Transverse colon (tissue), 4 donors: Measurements from ENCODE around the gene EDN2.

Source experiments
- CTCF ChIP-seq, 5 experiments: fragments of 200-600 bp in 3 of 5; fragments of 450-650 bp in 2 of 5; sonication (generic) in 3 of 5; IDR thresholded peaks; 1 replicate in 2 of 5; 2 replicates in 3 of 5; pipeline ENCODE4 v1.5.1; 2016 to 2017; ENCODE audit warnings: antibody characterized with exemption in 5 of 5, inconsistent platforms in 3 of 5, mild to moderate bottlenecking in 2 of 5, moderate library complexity in 1 of 5
- EP300 ChIP-seq: sonication (generic); formaldehyde crosslinking; IDR thresholded peaks from one replicate; pipeline ENCODE4 v1.6.1; 2017; ENCODE audit warnings: antibody characterized with exemption, low read depth
- POLR2A ChIP-seq: fragments of 450-650 bp; IDR thresholded peaks from one replicate; pipeline ENCODE4 v1.6.1; 2016; ENCODE audit warnings: antibody characterized with exemption, mild to moderate bottlenecking, moderate library complexity
- POLR2AphosphoS5 ChIP-seq, 3 donors: sonication (generic); formaldehyde crosslinking; IDR thresholded peaks; one replicate each; pipeline ENCODE4 v1.6.1; 2016; ENCODE audit warnings: antibody characterized with exemption in 3 of 3

GRCh38 chr1:41463516-41463915, 21.0 kb downstream of the EDN2 start:
- no peak for TF ChIP-seq CTCF (IDR thresholded peaks at IDR 0.05)
- no peak for TF ChIP-seq POLR2A
- no peak for TF ChIP-seq EP300
- no peak for TF ChIP-seq POLR2AphosphoS5 (IDR thresholded peaks at IDR 0.05)
